Stimulated activated CD8-positive, alpha-beta memory T cell treated with anti-CD3 and anti-CD28 coated beads, Interleukin-12 subunit alpha, Interleukin-12 subunit beta, amount 100 ng/mL, for 24 hours (primary cell): ENCODE measurements around the gene NOPCHAP1.
"Not testable (repeated sequence)": the region's sequence is repeated elsewhere in the genome, so short reads cannot be mapped to it uniquely, and the experiment has no call there.

ENCODE experiments used
- DNase-seq: peaks from one replicate; pipeline ENCODE4 v3.0.0-alpha.2; 2020; ENCODE audit errors: extremely low read depth

NOPCHAP1 gene

GRCh38 chr12:104964167-104964855 lies 21.8 kb upstream of the NOPCHAP1 start:
- DNase-seq, result no peak

DNA sequence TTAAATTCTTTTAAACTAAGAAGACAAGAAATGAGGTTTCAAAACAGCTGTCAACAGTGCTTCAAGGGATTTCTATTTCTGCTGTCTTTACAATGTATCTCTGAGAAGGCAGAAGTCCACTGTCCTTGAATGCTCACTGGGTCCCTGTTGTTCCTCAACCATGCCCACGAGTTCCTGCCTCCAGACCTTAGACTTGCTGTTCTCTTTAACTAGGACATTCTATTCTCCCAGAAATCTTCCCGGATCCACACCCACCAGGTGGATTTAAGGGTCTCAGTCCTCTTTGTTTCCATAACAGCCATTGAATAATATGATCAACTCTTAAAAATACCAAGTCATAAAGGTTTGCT lies 21.3 kb upstream of the NOPCHAP1 start:
- DNase-seq, result no peak

DNA sequence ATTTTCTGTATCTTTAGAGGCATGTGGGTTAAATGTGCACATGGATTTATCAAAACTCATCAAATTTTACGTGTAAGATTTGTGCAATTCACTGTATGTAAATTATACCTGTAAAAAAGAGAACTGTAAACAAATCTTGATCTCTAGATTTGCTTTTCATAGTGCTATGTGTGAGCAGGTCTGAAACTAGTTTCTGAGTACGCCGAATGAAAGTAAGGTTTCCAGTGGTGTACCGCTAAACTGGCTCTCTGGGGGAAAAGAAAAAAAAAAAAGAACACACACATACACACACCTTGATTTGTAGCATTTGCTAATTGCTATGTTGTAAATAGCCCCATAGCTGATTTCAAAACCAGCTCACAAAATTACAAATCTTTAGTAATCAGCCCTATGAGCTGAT lies 19.4 kb upstream of the NOPCHAP1 start:
- no peak for DNase-seq

GRCh38 chr12:104969343-104969742 lies 16.8 kb upstream of the NOPCHAP1 start:
- DNase-seq, result no peak

DNA sequence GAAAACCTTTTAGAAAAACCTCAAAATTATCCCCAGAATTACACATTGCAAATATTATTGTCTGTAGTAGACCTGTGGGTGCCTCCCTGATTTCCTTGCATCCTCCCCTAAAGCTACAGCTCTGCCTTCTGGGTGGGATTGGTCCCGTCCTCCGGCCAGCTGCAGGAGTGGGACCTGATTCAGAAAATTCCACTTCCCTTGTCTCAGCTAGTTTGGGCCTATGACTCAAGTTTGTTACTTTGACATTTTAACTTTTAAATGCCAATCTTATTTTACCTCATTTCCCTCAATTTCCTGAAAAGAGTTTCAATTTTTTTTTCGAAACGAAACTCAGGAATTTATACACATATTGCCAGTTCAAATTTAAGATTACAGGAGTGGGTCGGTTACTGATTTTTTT lies 14.8 kb upstream of the NOPCHAP1 start:
- DNase-seq, result no peak

DNA sequence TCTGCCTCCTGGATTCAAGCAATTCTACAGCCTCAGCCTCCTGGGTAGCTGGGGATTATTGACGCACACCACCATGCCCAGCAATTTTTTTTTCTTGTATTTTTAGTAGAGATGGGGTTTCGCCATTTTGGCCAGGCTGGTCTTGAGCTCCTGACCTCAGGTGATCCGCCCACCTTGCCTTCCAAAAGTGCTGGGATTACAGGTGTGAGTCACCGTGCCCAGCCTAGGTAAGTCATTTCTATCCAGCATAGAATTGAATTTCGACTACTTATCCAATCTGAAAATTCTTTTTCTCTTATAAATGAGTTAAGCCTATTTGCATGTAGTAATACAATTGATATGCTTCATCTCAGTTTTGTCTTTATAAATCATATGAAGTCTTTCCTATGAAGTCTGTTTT lies 12.9 kb upstream of the NOPCHAP1 start:
- no peak for DNase-seq

DNA sequence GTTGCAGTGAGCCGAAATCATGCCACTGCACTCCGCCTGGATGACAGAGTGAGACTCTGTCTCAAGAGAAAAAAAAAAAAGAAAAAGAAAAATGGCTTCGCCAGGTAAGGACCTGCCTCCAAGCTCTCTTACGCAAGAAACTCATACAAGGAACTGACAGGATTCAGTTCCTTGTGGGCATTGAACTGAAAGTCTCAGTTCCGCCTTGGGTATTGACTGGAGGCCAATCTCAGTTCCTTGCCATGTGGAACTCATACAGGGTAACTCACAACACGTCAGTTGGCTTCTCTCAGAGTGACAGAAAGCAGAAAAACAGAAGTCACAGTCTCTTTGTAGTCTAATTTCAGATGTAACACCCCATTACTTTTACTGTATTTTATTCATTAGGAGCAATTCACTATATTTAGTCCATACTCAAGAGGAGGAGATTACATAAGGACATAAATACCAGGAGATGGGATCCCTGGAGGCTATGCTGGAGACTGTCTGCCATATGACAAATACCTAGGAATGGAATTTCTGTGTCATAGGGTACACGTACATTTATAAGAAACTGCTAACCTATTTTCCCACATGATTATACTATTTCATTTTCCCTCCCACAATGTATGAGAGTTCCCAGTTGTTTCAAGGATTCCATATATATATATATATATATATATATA lies 11.4 kb upstream of the NOPCHAP1 start:
- no peak for DNase-seq

GRCh38 chr12:104975587-104976343 lies 10.4 kb upstream of the NOPCHAP1 start:
- no peak for DNase-seq

GRCh38 chr12:104976703-104977102 lies 9.4 kb upstream of the NOPCHAP1 start:
- no peak for DNase-seq

DNA sequence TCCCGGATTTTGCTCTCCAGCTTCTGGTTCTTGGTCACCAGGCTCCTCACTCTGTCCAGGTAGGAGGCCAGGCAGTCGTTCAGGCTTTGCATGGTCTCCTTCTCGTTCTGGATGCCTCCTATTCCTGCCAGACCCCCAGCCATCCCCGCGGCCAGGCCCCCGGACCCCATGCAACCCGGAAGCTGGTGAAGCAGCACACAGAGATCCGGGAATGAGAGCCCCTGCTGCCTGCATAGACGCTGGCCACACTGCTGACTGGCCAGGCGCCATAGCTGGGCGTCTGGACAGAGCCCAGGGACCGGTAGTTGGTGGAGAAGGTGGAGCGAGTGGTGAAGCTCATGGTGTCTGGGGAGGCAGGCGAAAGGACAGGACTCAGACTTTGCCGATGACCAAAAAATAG lies 8.4 kb upstream of the NOPCHAP1 start:
- not testable (repeated sequence) for DNase-seq

DNA sequence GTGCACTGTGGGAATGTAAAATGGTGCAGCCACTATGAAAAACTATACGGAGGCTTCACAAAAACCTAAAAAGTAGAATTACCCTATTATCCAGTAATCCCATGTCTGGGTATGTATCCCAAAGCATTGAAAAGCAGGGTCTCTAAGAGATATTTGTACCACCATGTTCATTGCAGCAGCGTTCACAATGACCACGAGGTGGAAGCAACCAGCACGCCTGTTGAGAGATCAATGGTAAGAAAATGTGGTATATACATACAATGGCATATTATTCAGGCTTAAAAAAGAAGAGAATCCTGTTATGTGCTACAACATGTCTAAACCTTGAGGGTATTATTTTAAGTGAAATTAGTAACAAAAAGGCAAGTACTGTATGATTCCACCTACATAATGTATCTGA lies 910 bp upstream of the NOPCHAP1 start:
- no peak for DNase-seq

DNA sequence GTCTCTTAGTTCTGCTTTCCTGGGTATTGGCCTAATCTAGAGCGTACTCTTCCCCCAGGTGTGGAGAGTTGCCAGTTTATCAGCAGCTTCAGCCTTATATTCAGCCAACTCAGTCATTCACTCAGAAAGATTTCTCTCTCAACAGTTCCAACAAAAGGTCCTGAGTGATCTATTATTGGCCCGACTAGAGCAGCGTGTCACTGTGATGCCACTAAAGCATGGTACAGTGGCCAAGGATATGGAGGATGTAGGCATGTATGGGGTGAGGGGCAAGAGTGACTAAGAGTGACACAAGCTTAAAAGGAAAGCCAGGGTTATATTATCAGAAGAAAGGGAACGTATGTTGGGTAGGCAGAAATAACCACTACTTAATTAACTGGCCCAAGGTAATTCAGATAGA lies 4.8 kb downstream of the NOPCHAP1 start:
- DNase-seq, result no peak

DNA sequence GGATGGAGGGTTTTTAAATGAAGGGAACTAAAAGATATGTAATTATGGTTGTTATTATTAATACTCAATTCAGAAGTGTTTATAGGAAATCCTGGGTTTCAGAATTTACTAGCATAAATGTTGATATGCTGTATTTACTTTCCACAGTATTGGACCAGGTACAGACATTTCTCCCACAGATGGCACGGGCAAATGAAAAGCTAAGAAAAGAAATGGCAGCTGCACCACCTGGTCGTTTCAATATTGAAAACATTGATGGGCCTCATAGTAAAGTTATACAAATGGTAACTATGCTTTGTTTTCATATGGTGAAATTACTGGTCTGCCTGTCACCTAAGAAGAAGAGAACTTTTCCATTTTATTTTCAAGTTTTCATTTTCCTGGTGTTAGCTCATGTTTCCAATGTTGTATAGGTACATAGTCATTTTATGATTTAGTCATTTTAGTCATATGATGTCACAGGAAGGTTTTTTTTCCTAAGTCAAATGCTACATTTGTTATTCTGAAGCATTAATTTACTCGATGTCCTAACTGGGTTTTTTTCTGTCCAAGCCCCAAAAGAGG lies 5.5 kb downstream of the NOPCHAP1 start:
- DNase-seq, result no peak

GRCh38 chr12:104994336-104994735 lies 8.2 kb downstream of the NOPCHAP1 start:
- DNase-seq, result no peak

DNA sequence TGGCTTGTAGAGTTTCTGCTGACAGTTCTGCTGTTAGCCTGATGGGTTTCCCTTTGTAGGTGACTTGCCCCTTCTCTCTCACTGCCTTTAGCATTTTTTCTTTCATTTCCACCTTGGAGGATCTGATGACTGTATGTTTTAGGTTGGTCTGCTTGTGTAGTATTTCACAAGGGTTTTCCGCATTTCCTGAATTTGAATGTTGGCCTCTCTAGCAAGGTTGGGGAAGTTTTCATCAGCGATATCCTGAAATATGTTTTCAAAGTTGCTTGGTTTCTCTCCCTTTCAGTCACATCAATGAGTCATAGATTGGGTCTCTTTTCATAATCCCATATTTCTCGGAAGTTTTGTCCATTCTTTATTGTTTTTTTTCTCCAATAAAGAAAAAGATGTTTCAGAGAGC lies 11.4 kb downstream of the NOPCHAP1 start:
- no peak for DNase-seq

DNA sequence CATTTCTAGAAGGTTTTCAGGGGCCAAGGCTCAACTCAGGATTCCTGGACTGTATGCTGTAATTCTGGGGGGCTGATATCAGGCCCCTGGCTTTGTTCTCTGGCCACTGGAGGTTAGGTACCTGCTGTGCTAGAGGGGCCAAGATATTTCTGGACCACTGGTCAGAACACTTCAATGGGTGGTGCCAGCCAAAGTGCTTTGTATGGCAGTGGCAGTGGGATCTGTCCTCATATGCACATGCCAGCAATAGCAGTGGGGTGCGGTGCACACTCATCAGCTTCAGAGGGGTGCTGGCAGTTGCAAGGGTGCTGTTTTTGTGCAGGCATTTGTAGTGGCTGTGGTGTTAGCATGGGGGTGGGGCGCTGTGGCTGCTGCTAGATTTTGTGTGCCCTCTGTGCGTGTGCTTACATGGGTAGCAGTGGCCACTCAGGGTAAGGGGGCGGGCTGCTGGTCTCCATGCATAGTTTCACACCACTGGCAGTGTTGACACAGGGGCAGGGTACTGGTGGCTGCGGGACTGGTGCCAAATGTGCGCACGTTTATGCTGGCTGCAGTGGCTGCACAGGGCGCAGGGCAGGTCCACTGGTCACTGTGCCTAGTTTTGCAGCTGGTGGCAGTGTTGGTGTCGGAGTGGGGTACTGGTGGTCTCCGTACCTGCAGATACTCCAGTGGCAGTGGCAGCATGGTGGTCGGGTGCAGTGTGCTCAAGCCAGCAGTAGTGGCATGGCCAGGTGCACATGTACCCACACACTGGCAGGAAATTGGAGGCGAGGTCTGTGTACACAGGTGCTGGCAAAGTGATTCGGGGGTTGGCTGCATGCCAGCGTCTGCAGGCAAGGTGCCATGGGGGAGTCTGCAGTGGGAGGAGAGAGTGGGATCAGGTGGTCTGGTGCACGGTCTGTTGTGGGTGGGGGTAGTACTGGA lies 12.6 kb downstream of the NOPCHAP1 start:
- DNase-seq, result no peak

GRCh38 chr12:104999347-104999685 lies 13.2 kb downstream of the NOPCHAP1 start:
- no peak for DNase-seq

- DNase-seq, result no peak
These were observed 15.4 kb downstream of the NOPCHAP1 start for GRCh38 chr12:105001476-105001875.

GRCh38 chr12:105013892-105014291 lies 27.8 kb downstream of the NOPCHAP1 start:
- no peak for DNase-seq

- DNase-seq, result no peak
These were observed 28.5 kb downstream of the NOPCHAP1 start for GRCh38 chr12:105014603-105015002.

DNA sequence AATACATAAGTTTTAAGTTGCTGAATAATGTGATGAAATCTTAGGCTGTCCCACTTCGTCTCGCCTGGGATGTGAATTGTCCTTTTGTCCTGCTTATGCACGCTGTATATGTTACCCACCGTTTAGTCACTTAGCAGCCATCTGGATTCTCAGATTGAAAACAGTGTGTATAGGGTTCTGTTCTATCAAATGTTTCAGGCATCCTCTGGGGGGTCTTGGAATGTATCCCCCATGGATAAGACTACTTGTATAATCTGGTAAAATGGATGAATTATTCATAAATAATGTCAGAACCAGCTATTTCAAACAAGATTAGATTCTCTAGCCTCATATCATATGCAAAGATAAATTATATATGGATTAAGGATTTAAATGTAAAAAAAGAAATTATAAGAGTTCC lies 29.4 kb downstream of the NOPCHAP1 start:
- DNase-seq, result no peak

DNA sequence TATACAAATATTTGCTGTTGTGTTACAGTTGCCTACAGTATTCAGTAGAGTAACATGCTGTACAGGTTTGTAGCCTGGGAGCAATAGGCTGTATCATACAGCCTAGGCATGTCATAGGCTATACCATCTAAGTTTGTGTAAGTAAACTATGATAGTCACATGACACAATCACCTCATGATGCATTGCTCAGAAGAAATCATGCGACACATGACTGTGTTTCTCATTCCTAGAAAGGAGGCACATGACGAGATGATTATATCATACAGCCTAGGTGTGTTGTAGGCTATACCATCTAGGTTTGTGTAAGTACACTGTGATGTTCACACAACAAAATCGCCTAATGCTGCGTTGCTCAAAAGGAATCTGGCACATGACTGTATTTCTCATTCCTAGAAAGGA lies 31.9 kb downstream of the NOPCHAP1 start:
- DNase-seq, result no peak
